HT1080 (cell line): ENCODE results near the gene XKR3. TPM values are rescaled to one million over a fixed set of nuclear protein-coding genes. Genes with fewer than 3 reads are reported as not detected.
"Not testable (repeated sequence)": the region's sequence is repeated elsewhere in the genome, so short reads cannot be mapped to it uniquely, and the experiment has no call there.

Experiments used
- DNase-seq: peaks from one replicate; pipeline ENCODE4 v3.0.0-alpha.2; 2015; ENCODE audit warnings: low read depth
- total RNA-seq: library from RNA; depleted of rRNA; stranded (reverse); fragments of >200 nt; shearing (Covaris generic); gene quantifications from 2 replicates; pipeline ENCODE4 v1.2.3, GENCODE V29; 2014

XKR3 gene
- total RNA-seq, 1 experiment from 2014 or later: 0.42 TPM

DNA sequence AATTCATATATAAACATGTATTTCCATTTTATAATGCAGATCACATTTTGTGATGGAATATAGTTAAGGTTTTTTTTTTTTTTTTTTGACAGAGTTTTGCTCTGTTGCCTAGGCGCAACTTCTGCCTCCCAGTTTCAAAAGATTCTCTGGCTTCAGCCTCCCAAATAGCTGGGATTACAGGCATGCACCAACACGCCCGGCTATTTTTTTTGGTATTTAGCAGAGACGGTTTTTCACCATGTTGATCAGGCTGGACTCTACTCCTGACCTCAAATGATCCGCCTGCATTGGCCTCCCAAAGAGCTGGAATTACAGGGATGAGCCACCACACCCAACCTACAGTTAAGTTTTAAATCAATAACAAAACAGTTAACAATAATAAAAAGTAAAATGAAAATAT, 18.8 kb downstream of the XKR3 start:
- DNase-seq: no peak

DNA sequence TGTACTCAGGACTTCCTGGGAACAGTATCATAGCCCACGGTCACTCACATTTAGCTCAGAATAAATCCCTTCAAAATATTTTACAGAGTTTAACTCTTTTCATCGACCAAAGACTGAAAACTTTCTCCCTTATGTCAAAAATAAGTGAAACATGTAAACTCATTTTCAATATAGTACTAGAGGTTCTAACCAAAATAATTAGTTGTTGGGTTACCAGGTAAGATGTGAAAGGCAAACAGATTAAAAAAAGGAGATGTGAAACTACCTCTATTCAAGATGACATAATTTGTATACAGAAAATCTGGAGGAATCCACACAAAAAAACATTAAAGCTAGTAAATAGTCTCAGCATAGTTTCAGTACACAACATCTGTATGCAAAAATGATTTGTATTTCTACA, 20.3 kb downstream of the XKR3 start:
- no peak for DNase-seq

DNA sequence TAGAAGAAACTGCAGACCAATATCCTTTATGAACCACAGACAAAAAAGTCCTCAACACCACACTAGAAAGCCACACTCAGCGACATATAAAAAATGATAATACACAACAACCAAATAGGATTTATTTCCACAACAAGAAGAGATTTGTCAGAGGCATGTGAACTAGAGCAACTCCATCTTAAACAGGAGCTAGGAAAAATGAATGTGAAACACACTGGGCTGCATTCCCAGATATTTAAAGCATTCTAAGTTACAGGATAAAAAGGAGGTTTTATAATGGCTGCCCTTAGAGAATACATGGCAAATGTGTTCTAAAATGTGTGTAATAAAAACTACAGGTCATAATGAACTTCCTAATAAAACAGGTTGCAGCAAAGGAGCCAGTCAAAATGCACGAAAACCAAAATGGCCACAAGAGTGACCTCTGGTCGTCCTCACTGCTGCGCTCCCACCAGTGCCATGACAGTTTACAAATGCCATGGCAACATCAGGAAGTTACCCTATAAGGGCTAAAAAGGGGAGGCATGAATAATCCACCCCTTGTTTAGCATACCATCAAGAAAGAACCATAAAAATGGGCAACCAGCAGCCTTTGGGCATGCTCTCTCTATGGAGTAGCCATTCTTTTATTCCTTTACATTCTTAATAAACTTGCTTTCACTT, 21.8 kb downstream of the XKR3 start:
- DNase-seq: no peak

DNA sequence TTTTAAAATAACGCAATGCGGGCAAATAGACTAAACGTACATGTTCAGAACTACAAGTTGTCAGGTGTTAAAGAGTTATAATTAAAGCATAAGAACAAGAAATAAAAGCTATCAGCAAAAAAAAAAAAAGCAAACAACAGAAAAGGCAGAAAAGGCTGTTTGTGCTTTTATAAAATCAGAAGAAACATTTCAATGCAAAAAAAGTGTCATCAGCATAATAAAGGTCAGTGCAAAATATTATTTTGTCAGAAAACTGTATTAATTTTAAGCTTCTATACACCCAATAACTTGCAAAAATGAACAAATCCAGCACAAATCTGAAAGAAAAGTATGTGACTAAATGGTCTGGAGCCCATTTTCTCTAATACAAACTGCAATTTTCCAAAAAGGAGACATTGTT, 23.6 kb downstream of the XKR3 start:
- no peak for DNase-seq

DNA sequence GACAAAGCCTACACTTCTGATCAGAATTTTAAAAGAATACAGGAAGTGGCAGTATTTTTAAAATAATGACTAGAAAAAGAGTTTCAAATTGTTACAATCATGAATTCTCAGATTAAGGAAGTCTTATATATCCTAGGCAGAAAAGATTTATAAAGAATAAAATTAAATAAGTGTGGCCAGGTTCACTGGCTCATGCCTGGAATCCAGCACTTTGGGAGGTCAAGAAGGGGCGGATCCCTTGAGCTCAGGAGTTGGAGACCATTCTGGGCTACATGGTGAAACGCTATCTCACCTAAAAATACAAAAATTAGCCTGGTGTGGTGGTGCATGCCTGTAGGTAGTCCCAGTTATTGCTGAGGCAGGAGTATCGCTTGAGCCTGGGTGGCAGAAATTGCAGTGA, 24.1 kb downstream of the XKR3 start:
- no peak for DNase-seq

DNA sequence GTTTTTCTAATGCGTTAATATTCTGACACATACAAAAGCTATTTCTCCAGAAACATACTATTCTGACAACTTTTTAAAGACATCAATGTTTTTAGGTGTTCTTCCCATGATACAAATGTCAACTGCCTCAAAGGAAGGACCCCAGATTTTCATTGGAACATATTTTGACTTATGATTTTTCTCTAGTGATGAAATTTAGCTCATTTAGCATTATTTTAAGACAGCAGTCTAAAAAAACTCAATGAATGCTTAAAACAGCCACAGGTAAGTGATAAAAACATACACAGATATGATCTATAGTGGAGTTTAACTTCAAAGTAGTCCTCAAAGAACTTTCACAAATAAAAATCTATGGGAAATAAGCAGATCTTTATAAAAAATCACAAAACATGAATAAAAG, 24.9 kb downstream of the XKR3 start:
- no peak for DNase-seq

DNA sequence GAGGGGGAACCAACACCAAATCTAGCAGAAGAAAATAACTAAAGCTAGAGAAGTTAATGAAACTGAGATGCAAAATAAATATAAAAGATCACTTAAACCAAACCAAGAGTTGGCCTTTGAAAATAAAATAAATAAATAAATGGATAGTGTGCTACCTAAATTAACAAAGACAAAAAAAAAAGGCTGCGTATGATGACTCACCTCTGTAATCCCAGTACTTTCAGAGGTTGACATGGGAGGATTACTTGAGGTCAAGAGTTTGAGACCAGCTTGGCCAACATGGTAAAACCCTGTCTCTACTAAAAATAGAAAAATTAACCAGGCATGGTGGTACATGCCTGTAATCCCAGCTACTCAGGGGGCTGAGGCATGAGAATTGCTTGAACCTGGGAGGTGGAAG, 29.7 kb downstream of the XKR3 start:
- not testable (repeated sequence) for DNase-seq

DNA sequence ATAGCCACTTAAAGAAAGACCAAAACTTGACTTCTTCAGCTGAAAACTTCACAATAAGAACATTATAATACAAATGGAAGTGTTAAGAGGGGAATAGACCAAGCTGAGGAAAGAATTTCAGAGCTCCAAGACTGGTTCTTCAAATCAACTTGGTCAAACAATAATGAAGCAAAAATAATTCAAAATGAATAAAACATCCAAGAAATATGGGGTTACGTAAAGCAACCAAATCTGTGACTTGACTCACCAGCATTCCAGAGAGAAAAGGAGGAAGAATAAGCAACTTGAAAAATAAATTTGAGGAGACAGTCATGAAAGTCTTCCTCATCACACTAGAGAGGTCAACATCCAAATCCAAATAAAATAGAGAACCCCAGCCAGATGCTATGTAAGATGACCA, 31.4 kb downstream of the XKR3 start:
- no peak for DNase-seq

DNA sequence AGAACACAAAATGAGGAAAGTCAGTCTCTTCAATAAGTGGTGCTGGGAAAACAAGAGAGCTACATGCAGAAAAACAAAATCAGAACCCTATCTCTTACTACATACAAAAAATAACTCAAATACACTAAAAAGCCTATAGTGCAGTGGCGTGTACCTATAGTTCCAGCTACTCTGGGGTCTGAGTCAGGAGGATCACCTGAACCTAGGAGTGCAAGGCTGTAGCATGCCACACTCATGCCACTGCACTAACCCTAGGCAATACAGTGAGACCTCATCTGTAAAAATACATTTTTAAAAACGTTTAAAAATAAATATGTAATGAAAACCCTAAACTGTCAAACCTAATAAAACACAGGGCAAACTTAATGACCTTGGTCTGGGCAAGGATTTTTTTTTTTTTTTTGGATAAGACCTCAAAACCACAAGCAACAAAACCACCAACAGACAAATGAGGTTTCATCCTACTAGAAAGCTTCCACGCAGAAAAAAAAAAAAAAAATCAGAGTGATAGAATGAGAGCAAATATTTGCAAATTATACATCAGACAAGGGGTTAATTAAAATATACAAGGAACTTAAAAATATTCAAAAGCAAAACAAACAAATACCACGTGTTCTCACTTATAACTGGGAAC, 35.2 kb downstream of the XKR3 start:
- no peak for DNase-seq

DNA sequence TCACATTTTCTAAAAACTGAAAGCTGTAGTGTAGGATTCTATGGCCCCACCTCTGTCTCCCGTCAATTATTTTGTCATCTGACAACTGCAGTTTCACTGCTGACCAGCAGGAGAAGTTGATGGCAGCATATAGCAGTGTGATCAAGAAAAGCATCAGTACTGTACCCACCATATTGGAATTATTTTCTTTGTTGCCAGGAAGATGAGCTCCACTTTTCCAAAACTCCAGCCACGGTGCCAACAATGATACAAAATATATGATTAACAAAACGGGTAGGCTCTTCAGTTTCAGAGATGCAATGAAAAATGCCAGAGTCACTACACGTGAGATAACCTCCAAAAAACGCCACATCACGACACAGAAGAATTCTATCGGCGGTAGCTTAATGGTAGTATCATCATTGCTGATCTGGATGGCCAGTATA, 41.3 kb downstream of the XKR3 start:
- peak; percentile 65 for DNase-seq

DNA sequence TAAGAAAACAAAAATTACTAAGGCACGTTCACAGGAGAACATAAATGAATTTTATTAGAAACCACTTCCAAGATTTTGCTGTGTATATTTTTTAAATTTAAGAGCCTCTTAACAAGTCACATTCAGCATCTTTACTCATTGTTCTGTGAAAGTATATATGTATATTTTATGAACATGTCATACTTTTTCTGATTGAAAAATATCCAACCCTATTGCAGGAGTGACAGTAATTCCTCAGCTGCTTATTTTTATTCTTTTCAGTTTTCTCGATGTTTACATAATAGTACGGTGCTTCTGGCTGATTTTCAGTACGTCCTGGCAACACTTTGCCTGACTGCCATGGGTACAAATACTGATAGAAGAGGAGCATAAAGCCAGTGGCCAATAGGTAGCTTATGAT, 41.8 kb downstream of the XKR3 start:
- no peak for DNase-seq

DNA sequence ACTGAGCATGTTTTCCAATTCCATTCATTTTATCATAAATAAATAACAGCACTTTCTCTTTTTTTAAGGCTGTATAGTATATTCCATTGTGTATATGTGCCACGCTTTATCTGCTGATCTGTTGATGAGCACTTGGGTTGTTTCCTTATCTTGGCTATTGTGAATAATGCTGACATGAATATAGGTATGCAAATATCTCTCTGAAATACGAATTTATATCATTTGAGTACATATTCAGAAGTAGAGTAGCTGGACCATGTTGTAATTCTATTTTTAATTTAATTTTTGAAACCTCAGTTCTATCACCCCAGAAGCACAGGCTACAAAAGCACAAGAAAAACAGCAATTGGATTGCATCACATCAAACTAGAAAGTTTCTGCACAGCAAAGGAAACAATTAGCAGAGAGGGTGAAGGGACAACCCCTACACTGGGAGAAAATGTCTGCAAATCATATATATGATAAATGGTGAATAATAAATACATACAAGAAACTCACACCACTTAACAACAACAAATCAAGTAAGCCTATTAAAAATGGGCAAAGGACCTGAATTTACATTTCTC, 43.4 kb downstream of the XKR3 start:
- DNase-seq: no peak

DNA sequence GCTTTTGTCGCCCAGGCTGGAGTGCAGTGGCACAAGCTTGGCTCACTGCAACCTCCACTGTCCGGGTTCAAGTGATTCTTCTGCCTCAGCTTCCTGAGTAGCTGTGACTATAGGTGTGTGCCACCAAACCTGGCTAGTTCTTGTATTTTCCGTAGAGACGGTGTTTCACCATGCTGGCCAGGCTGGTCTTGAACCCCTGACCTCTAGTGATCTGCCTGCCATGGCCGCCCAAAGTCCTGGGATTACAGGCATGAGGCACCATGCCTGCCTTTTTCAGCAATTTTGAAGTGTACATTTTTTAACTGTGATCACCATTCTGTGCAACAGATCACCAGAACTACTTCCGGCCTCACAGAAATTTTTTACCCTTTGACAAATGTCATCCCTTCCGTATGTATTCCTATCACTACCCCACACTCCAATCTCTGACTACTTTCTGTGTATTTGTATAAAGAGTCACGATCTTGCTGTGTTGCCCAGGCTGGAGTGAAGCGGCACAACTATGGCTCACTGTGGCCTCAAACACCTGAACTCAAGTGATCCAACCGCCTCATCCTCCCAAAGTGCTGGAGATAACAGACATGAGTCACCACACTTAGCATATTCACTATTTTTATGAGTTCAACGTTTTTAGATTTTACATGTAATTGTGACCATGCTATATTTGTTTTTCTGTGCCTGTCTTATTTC, 44.0 kb downstream of the XKR3 start:
- no peak for DNase-seq

DNA sequence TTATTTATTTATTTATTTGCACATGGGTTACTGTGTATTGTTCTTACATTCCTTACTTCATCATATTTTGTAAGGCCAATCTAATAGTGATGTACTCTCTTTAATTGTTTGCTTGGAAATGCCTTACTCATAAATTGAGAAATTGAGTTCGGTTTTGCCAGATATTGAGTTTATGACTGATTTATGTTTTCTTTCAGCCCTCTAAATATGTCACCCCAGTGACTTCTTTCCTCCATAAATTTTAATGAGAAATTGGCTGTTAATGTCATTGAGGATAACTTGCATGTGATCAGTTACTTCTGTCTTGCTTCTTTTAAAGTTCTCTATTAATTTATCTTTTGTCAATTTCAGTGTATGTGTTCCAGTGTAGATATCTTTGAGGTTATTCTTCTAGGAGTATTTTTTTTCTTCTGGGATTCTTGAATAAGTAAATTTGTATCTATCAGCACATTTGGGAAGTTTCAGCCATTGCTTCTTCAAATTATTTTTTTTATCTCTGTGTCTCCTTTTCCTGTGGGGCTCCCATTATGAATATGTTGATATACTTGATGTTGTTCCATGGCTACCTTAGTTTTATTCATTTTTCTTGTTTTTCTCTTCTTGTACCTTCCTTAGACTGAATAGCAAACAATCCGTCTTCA, 47.8 kb downstream of the XKR3 start:
- DNase-seq: no peak

DNA sequence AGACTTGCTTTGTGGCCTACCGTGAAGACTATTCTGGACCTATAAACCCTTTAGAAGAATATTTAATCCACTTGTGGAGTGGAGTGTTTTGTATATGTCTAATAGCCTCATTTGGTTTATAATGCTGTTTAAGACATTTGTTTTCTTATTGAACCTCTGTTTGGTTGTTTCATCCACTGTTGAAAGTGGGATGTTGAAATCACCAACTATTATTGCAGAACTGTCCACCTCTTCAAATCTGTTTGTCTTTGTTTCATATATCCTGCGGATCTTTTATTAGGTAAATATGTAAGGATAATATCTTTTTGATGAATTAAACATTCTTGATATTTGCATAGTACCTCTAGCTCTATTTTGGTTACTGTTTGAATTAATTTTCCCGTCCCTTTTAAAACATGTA, 49.1 kb downstream of the XKR3 start:
- no peak for DNase-seq

DNA sequence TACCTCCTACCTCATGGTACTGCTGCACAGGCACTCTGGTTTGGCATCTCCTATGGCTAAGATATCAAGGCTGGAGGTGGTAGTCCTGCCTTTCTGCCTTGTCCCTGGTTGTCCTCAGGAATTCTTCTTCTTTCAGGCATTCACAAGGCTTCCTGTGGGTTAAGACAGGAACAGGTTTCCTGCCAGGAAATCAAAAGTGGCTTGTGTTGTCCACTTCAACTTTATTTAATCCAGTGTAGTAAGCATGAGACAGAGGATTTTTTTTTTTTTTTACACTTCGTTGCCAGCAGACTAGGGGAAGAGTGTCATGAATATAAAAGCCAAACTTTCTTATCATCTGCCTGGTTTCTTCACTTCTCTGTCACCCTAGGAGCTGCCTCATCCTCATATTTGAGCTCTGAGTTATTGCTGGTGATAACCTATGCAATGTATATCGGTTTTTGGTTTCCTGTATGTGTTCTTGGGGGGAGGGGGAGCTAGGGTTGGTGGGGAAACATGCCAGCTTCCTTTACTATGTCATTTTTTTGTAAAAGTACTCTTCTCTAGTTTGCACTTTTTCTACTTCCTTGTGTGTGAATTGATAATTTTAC, 50.2 kb downstream of the XKR3 start:
- DNase-seq: peak; percentile 68

DNA sequence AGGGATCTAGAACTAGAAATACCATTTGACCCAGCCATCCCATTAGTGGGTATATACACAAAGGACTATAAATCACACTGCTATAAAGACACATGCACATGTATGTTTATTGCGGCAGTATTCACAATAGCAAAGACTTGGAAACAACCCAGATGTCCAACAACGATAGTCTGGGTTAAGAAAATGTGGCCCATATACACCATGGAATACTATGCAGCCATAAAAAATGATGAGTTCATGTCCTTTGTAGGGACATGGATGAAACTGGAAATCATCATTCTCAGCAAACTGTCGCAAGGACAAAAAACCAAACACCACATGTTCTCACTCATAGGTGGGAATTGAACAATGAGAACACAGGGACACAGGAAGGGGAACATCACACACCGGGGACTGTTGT, 53.6 kb downstream of the XKR3 start:
- DNase-seq: not testable (repeated sequence)

DNA sequence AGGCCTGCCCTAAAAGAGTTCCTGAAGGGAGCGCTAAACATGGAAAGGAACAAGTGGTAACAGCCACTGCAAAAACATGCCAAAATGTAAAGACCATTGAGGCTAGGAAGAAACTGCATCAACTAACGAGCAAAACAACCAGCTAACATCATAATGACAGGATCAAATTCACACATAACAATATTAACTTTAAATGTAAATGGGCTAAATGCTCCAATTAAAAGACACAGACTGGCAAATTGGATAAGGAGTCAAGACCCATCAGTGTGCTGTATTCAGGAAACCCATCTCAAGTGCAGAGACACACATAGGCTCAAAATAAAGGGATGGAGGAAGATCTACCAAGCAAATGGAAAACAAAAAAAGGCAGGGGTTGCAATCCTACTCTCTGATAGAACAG, 57.3 kb downstream of the XKR3 start:
- DNase-seq: not testable (repeated sequence)

DNA sequence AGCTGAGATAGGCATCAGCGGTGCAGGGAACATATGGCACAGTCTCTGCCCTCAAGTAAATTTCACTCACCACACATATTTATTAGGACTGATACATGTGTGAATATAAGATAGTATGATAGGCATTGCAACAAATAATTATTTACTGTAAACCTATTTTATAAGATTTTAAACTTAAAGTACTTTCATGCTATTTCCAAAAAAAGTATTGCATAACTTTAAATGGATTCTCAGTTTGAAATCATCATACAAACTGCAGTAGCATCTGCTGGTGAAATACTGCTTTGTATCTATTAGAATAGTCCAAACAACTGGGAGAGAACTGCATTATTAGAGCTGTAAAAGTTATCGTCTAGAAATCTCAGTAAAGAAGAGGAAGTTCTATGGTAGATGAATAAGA, 63.0 kb downstream of the XKR3 start:
- not testable (repeated sequence) for DNase-seq

DNA sequence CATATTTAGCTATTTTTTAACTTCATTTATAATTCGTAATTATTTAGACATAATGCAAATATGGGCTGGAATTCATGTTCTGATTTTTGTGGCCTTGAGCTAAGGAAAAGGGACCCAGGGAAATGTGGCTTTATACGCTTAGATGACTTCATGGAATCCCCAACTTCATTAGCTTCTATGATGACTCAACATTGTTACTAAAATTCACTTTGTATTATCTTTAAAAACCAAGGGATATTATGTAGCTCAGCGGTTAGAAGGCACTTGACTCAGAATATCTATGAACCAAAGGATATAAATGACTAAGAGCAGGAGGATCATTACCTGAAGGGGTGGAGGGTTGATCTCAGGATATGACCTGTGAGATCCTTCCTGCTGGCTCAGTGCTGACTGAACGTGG, 64.8 kb downstream of the XKR3 start:
- peak; percentile 69 for DNase-seq

DNA sequence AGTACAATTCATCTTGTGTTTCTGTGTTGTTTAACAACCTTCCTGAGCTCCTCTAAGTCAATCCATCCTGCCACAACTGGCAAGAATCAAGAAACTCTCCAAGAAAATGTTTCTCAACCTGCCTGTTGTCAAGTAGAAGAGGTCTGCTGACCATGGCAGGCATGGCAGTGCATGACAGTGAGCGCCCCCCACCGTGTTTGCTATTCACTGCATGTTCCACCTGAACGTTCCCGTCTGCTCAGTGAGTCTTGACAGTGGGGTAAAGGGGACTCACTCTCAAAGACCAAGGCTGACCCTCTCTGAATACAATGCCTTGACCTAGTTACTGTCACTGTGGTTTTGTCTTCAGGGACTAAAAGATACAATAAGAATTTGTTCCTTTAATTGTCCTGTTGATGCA, 75.9 kb downstream of the XKR3 start:
- not testable (repeated sequence) for DNase-seq
